Cerebellar cortex (tissue), 1 donor: ENCODE data around the gene MYO7A.

ENCODE experiments used
- DNase-seq: peaks from one replicate; pipeline ENCODE4 v3.0.0-alpha.2; 2015; ENCODE audit warnings: low spot score

The MYO7A gene

GRCh38 chr11:77167791-77168190 is 39.7 kb downstream of the MYO7A start:
- DNase-seq = no peak

DNA sequence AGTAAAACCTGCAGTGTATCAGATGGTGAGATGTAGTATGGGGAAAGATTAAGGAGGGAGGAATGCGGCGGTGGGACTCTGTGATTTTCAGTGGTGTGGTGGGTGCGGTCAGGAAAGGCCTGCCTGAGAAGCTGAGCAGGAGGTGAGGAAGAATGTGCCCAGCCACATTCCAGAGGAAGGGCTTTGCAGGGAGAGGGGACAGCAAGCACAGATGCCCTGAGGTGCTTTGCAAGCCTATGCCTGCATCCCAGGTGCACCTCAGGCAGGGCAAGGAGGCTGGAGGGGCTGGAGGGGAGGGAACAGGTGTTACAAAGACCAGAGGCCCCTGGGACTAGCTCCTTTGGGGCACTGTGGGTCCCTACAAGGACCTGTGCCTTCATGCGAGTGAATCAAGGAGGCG is 42.1 kb downstream of the MYO7A start:
- no peak for DNase-seq

DNA sequence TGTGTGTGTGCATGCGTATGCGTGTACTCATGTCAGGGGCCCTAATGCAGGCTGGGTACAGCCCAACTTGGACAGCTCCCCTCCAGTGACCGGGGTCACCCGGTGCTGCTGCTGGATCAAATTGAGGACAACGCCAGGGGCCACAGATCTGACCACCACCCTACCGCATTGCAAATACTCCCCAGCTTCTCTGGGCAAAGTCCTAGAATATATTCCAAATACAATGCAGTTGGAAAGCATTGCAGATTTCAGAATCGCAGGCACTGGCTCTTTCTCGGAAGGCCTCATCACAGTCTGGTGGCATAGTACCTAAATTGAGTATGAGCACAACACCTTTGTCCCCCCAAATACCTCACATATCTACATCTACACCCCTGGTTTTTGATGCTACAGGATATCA is 43.2 kb downstream of the MYO7A start:
- DNase-seq = no peak

DNA sequence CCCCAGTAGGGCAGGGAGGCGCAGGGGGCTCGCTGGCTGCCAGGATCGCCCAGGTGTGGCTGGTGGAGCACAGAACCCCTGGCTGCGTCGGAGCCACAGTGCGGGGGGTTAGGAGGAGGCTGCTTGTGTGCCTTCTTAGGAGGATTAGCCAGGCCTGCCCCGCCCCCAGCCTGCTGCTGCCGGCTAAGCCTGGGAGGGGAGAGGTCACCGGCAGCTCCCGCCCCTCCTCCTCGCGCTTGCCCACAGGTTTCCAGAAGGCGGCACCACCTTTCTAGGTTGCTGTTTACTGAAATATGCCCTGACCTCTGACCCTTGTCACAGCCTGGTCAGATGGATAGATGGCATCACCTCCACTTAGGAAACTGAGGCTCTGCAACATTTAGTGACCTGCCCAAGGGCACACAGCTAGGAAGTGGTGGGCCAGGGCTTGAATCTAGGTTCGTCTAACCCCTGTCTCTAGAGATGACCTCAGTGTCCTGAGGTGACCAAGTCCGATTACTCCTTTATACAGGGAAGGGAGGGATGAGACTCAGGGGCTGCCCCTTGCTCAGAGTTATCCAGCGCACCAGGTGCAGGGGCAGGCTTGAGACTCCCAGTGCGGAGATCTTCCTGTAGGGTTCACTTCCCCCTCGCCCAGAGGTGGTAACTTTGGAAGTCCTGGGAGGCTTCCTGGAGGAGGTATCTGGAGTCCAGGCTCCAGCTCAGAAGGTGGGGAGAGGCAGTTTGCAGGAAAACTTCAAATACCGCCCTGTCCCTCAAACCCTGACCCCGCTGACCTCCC is 44.0 kb downstream of the MYO7A start:
- no peak for DNase-seq

DNA sequence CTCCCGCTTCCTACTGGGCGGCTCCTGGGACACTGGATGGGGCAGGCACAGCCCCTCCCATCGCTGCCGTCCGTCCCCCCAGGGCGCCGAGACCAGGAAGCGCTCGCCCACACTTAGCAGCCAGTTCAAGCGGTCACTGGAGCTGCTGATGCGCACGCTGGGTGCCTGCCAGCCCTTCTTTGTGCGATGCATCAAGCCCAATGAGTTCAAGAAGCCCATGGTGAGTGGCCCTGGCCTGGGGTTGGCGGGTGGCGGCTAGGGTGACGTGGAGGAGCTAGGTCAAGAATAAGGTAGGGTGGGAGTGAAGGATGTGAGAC is 44.6 kb downstream of the MYO7A start:
- no peak for DNase-seq

GRCh38 chr11:77173494-77173893 is 45.4 kb downstream of the MYO7A start:
- no peak for DNase-seq

DNA sequence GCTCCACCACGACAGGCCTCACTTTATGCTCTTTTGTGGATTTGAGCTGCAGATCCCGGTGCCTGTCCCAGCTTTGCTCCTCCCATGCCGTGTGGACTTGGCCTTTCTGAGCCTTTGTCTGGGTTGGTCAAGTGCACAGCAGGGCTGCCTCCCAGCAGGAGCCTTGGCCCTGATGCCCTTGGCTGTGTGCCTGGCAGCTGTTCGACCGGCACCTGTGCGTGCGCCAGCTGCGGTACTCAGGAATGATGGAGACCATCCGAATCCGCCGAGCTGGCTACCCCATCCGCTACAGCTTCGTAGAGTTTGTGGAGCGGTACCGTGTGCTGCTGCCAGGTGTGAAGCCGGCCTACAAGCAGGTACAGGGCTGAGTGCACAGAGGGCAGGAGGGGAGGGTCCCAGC is 46.5 kb downstream of the MYO7A start:
- no peak for DNase-seq

DNA sequence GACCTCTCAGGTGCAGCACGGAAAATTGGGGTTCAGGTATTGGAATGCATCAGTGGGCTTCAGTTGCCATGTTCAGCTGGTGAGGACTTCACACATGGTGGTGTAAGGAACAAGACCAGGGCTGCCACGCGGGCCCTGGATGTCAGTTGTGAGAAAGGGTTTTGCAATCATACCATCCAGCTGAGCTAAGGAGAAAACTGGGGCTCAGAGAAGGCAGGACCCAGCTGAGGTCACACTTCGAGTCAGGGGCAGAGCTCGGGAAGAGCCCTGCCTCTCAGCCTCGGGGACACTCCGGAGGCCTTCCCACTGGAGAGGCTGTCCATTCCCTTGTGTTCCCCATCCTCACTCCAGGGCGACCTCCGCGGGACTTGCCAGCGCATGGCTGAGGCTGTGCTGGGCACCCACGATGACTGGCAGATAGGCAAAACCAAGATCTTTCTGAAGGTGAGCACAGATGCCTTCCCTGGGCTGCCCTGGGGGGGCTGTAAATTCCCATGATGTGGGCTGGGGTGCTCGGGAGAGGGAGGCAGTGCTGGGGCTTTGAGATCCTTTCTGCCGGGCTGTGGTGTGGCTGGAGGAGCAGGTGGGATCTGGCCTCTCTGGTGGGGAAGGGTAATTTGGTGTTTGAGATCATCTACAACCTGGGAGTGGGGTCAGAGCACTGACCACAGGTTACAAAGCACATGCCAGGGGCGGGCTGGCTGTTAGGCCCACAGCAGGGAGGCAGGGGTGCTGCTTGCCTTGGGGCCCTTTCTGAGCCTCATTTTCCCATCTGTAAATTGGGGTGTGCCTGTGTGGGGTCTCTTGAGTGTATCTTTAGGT is 47.2 kb downstream of the MYO7A start:
- no peak for DNase-seq

GRCh38 chr11:77175869-77176539 is 48.0 kb downstream of the MYO7A start:
- DNase-seq = no peak

DNA sequence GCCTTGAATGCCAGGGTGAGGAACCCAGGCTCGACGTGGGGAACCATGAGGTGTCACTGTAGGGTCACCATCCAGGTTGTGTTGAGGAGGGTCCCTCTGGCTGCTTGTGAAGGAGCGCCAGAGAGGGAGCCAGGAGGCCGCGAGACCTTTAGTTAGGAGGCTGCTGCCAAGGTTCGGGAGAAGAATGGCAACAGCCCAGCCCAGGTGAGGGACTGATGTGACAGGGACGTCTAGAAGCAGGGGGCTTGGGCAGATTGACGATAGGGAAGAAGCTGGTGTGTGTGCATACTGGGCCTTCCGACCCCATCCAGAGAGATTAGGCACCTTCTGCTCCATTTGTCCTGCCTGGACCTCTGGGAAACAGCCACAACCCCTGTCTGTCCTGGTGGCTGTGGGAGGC is 49.0 kb downstream of the MYO7A start:
- no peak for DNase-seq

DNA sequence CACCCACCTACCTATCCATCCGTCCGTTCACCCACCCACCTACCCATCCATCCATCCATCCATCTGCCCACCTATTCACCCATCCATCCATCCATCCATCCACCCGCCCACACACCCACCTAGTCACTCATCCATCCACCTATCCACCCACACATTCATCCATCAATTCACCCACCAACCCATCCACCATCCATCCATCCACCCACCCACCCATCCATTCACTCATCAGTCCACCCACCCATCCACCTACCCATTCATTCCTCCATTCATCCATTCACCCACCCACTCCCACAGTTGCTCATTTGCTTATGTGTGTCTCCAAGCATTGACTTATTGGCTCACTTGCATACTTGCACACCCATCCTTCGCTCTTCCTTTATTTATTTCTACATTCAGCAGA is 50.1 kb downstream of the MYO7A start:
- no peak for DNase-seq

GRCh38 chr11:77179048-77179447 is 51.0 kb downstream of the MYO7A start:
- peak; percentile 55 for DNase-seq

- DNase-seq = no peak
These were observed 51.6 kb downstream of the MYO7A start for GRCh38 chr11:77179681-77180080.

DNA sequence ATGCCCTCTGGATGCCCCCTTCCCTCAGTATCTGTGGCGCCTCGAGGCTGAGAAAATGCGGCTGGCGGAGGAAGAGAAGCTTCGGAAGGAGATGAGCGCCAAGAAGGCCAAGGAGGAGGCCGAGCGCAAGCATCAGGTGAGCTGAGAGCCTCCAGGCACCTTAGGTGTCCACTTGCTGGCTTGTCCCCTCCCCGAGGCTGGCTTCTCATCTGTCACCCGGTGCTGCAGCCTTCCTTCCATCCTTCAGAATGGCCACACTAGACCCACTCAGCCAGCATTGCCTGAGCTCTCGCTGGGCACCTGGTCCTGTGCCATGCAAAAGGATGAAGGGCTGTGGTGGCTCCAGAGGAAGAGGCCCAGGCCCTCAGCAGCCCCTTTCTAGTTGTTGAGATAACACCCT is 52.3 kb downstream of the MYO7A start:
- no peak for DNase-seq

- DNase-seq = no peak
These were observed 53.2 kb downstream of the MYO7A start for GRCh38 chr11:77181226-77181625.

DNA sequence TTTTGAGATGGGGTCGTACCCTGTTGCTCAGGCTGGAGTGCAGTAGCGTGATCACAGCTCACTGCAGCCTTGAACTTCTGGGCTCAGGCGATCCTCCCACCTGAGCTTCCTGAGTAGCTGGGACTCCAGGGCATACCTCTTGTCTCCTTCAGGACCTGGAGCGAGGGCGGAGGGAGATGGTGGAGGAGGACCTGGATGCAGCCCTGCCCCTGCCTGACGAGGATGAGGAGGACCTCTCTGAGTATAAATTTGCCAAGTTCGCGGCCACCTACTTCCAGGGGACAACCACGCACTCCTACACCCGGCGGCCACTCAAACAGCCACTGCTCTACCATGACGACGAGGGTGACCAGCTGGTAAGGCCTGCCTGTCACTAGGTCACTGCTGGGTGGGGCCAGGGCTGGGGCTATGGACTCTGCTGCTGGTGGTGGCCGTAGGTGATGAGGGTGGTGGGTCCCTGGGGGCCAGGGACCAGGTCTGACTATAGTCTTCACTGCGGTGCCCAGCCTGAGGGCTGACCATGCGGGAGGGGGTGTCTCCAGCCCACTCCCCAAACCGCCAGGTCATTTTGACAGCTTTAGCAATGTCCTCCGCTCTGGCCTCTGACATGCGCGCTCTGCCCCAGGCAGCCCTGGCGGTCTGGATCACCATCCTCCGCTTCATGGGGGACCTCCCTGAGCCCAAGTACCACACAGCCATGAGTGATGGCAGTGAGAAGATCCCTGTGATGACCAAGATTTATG is 53.9 kb downstream of the MYO7A start:
- no peak for DNase-seq

DNA sequence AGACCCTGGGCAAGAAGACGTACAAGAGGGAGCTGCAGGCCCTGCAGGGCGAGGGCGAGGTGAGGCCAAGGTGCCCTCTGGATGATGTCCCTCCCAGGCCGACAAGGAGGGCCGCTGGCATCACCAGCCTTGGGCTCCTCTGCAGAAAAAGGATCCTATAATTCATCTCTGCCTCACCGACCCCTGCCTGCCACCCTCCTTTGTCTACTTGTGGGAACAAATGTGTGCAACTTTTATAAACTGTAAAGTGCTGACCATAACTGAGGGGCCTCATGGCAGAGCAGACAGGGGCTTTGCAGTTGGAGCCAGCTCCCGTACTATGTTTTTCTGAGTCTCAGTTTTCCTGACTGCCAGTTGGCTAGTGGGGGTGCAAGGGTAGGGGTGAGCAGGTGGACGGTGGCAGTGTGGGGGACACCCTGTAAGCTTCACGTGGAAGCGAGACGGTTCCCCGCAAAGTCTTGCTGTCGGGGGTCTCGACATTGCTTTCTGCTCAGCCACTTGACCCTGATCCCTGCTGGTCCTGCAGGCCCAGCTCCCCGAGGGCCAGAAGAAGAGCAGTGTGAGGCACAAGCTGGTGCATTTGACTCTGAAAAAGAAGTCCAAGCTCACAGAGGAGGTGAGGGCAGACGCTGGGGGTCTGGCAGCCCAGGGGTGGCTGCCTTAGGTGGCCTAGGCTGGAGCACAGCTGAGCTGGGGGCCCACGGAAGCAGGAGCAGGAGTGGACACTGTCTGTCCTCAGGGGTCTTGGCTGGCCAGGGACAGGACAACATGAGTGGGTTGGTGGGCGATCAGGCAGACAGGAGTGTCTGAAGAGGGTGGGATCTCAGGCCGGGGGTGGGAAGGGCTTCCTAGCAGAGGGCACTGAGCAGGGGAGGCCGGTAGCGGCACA is 54.7 kb downstream of the MYO7A start:
- no peak for DNase-seq

GRCh38 chr11:77183431-77183984 is 55.5 kb downstream of the MYO7A start:
- DNase-seq = peak; percentile 22

GRCh38 chr11:77184136-77184860 is 56.3 kb downstream of the MYO7A start:
- DNase-seq = no peak

DNA sequence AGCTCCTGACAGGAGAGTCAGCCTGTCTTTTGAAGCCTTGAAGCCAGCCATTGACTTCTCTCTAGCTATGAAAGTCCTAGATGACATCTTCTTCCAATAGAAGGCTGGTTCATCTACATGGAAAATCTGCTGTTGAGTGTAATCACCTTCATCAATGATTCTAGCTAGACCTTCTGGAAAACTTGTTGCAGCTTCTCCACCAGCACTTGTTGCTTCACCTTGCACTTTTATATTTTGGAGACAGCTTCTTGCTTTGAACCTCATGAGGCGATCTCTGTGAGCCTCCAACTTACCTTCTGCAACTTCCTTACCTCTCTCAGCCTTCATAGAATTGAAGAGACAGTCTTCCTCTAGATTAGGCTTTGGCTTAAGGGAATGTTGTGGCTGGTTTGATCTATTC is 58.3 kb downstream of the MYO7A start:
- no peak for DNase-seq
